NT2/D1 (cell line): ENCODE results near the gene ATP5F1E.
A peak's percentile ranks its signal among the peaks of the same experiment; 100 is the strongest.

ENCODE experiments used
- DNase-seq: peaks from one replicate; pipeline ENCODE4 v3.0.0-alpha.2; 2011; ENCODE audit warnings: low read depth, low spot score
- H3K27me3 ChIP-seq: 2 replicates; pipeline ENCODE4 v1.6.0; 2011; ENCODE audit warnings: mild to moderate bottlenecking; ENCODE audit not compliant: insufficient read length, insufficient read depth
- H3K36me3 ChIP-seq: 2 replicates; pipeline ENCODE4 v1.6.1; 2011; ENCODE audit warnings: mild to moderate bottlenecking, low read length, mixed read lengths; ENCODE audit not compliant: insufficient read depth, insufficient read length
- H3K4me1 ChIP-seq: 2 replicates; pipeline ENCODE4 v1.5.1; 2011; ENCODE audit not compliant: insufficient read depth, insufficient read length
- H3K4me3 ChIP-seq: 2 replicates; pipeline ENCODE4 v1.5.1; 2011; ENCODE audit warnings: low read depth; ENCODE audit not compliant: insufficient read length
- H3K9ac ChIP-seq: 2 replicates; pipeline ENCODE4 v1.6.0; 2011; ENCODE audit warnings: low read depth; ENCODE audit not compliant: insufficient read length
- H3K9me3 ChIP-seq: 2 replicates; pipeline ENCODE4 v1.5.1; 2011; ENCODE audit warnings: mild to moderate bottlenecking, low read length; ENCODE audit not compliant: insufficient read depth
- SUZ12 ChIP-seq: IDR thresholded peaks from 2 replicates; pipeline ENCODE4 v1.6.1; 2011; ENCODE audit not compliant: insufficient read length, insufficient read depth; ENCODE audit errors: extremely low read depth
- YY1 ChIP-seq: IDR thresholded peaks from 2 replicates; pipeline ENCODE4 v1.6.1; 2011; ENCODE audit not compliant: insufficient read length, insufficient read depth
- ZNF274 ChIP-seq: IDR thresholded peaks from 2 replicates; pipeline ENCODE4 v1.6.1; 2011; ENCODE audit warnings: mild to moderate bottlenecking, low read depth, low read length

The ATP5F1E gene

GRCh38 chr20:59071216-59071615, 39.1 kb upstream of the ATP5F1E start:
- H3K9ac ChIP-seq = no peak overlapping the region
- no peak for DNase-seq
- no peaks in the 10 kb centered on the region for H3K36me3 ChIP-seq
- no peaks in the 10 kb centered on the region for H3K4me1 ChIP-seq
- TF ChIP-seq ZNF274 (no peak), YY1 (no peak)
- H3K4me3 ChIP-seq = no peak overlapping the region
- H3K9me3 ChIP-seq = no peaks in the 10 kb centered on the region
- H3K27me3 ChIP-seq = peaks cover 21% of the 10 kb centered on the region

- H3K9me3 ChIP-seq = no peaks in the 10 kb centered on the region
- TF ChIP-seq YY1 = no peak
- no peak for TF ChIP-seq ZNF274
- TF ChIP-seq SUZ12 = no peak
- no peaks in the 10 kb centered on the region for H3K4me1 ChIP-seq
- H3K36me3 ChIP-seq = no peaks in the 10 kb centered on the region
- no peak overlapping the region for H3K4me3 ChIP-seq
- peaks cover 16% of the 10 kb centered on the region for H3K27me3 ChIP-seq
- no peak overlapping the region for H3K9ac ChIP-seq
- no peak for DNase-seq
Measured at GRCh38 chr20:59069026-59069425, 36.9 kb upstream of the ATP5F1E start.

GRCh38 chr20:59068534-59068933, 36.4 kb upstream of the ATP5F1E start:
- Histone ChIP-seq H3K27me3 (peaks cover 16% of the 10 kb centered on the region), H3K9me3 (no peaks in the 10 kb centered on the region), H3K4me1 (no peaks in the 10 kb centered on the region), H3K9ac (no peak overlapping the region), H3K4me3 (no peak overlapping the region), H3K36me3 (no peaks in the 10 kb centered on the region)
- peak; percentile 70 for DNase-seq
- TF ChIP-seq SUZ12 (no peak), YY1 (no peak), ZNF274 (no peak)

GRCh38 chr20:59064214-59064722, 32.1 kb upstream of the ATP5F1E start:
- Histone ChIP-seq H3K36me3 (no peaks in the 10 kb centered on the region), H3K9ac (no peak overlapping the region), H3K27me3 (no peaks in the 10 kb centered on the region), H3K4me3 (no peak overlapping the region), H3K9me3 (no peaks in the 10 kb centered on the region), H3K4me1 (no peaks in the 10 kb centered on the region)
- TF ChIP-seq SUZ12 = no peak
- TF ChIP-seq ZNF274 = no peak
- no peak for TF ChIP-seq YY1
- no peak for DNase-seq

GRCh38 chr20:59063358-59064213, 31.5 kb upstream of the ATP5F1E start:
- no peaks in the 10 kb centered on the region for H3K36me3 ChIP-seq
- no peaks in the 10 kb centered on the region for H3K9me3 ChIP-seq
- no peaks in the 10 kb centered on the region for H3K4me1 ChIP-seq
- TF ChIP-seq YY1 (no peak), SUZ12 (no peak), ZNF274 (no peak)
- no peak for DNase-seq
- no peaks in the 10 kb centered on the region for H3K27me3 ChIP-seq
- H3K4me3 ChIP-seq = no peak overlapping the region
- H3K9ac ChIP-seq = no peak overlapping the region

- Histone ChIP-seq H3K4me3 (no peak overlapping the region), H3K4me1 (no peaks in the 10 kb centered on the region), H3K9me3 (no peaks in the 10 kb centered on the region), H3K27me3 (no peaks in the 10 kb centered on the region), H3K9ac (no peak overlapping the region), H3K36me3 (no peaks in the 10 kb centered on the region)
- no peak for DNase-seq
- TF ChIP-seq ZNF274 (no peak), YY1 (no peak), SUZ12 (no peak)
Measured at GRCh38 chr20:59062081-59062480, 29.9 kb upstream of the ATP5F1E start.

GRCh38 chr20:59055302-59055701, 23.2 kb upstream of the ATP5F1E start:
- no peak for DNase-seq
- Histone ChIP-seq H3K9ac (no peak overlapping the region), H3K4me3 (no peak overlapping the region), H3K4me1 (no peaks in the 10 kb centered on the region), H3K9me3 (peaks cover 5% of the 10 kb centered on the region; the same call in 1 of the 2 replicates), H3K36me3 (no peaks in the 10 kb centered on the region), H3K27me3 (peaks cover 3% of the 10 kb centered on the region)
- no peak for TF ChIP-seq SUZ12
- TF ChIP-seq YY1 = no peak
- TF ChIP-seq ZNF274 = no peak
